ENCODE measurements around the gene MPZL1. TPM values are rescaled to one million over a fixed set of nuclear protein-coding genes. Genes with fewer than 3 reads are reported as not detected.

MPZL1 gene
- total RNA-seq, 4 donors from 2014 or later = 37.1 to 52.3 (median 39.9) TPM

GRCh38 chr1:167749741-167750140, 28.0 kb downstream of the MPZL1 start:
- Histone ChIP-seq H3K4me3 (no peak overlapping the region), H3K27me3 (no peaks in the 10 kb centered on the region), H3K4me1 (peaks cover 55% of the 10 kb centered on the region), H3K9me3 (no peaks in the 10 kb centered on the region), H3K36me3 (no peaks in the 10 kb centered on the region), H3K27ac (no peak overlapping the region)
- 84% methylated on average over 2 of the region's 2 CpGs for WGBS
- TF ChIP-seq POLR2AphosphoS5 (IDR thresholded peaks at IDR 0.05) = no peak
- no peak for TF ChIP-seq POLR2A (IDR thresholded peaks at IDR 0.05)
- TF ChIP-seq, protein P1, sequence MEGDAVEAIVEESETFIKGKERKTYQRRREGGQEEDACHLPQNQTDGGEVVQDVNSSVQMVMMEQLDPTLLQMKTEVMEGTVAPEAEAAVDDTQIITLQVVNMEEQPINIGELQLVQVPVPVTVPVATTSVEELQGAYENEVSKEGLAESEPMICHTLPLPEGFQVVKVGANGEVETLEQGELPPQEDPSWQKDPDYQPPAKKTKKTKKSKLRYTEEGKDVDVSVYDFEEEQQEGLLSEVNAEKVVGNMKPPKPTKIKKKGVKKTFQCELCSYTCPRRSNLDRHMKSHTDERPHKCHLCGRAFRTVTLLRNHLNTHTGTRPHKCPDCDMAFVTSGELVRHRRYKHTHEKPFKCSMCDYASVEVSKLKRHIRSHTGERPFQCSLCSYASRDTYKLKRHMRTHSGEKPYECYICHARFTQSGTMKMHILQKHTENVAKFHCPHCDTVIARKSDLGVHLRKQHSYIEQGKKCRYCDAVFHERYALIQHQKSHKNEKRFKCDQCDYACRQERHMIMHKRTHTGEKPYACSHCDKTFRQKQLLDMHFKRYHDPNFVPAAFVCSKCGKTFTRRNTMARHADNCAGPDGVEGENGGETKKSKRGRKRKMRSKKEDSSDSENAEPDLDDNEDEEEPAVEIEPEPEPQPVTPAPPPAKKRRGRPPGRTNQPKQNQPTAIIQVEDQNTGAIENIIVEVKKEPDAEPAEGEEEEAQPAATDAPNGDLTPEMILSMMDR (IDR thresholded peaks at IDR 0.05) = no peak
- no peak for TF ChIP-seq EP300 (IDR thresholded peaks at IDR 0.05)
- DNase-seq (ENCODE audit: low spot score in 2 of 2) = no peak

DNA sequence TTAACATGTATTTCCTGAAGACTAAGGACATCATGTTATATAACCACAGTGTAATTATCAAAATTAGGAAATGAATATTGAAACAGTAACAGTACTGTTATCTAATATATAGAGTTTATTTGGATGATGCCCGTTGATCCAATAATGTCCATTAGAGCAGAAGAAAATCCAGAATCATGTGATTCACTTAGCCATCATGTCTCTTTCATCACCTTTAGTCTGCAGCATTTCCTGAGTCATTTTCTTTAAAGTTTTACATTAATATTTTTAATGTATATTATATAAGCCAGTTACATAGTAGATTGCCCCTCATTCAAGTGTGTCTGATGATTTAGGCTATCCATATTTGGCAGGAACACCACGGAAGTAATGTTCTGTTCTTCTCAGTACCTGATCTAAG, 28.9 kb downstream of the MPZL1 start:
- Histone ChIP-seq H3K4me1 (peaks cover 57% of the 10 kb centered on the region), H3K4me3 (no peak overlapping the region), H3K9me3 (no peaks in the 10 kb centered on the region), H3K27ac (no peak overlapping the region), H3K36me3 (no peaks in the 10 kb centered on the region), H3K27me3 (no peaks in the 10 kb centered on the region)
- no peak for DNase-seq (ENCODE audit: low spot score in 2 of 2)
- TF ChIP-seq EP300 (IDR thresholded peaks at IDR 0.05) = no peak
- TF ChIP-seq POLR2A (IDR thresholded peaks at IDR 0.05) = no peak
- TF ChIP-seq POLR2AphosphoS5 (IDR thresholded peaks at IDR 0.05) = no peak
- TF ChIP-seq, protein P1 (IDR thresholded peaks at IDR 0.05) = no peak
- WGBS = 95% methylated on average over 2 of the region's 2 CpGs

DNA sequence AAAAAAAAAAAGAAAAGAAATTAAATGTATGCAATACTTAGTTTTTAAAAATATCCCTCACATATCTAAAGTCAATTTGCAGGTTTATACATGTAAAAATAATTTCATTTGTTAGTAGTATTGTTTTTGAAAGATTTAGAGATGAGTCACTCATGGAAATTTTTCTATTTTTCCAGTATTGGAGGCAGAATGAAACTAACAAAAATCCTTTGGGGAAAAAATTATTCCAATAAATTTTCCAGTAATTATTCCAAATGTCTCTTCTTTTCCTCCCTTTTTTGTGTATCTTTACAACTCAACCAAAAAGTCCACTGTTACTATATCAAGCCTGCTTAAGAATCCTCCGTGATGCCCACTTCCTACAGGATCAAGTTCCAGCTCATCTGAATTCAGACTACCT, 29.9 kb downstream of the MPZL1 start:
- 62% methylated on average over 1 of the region's 1 CpG for WGBS
- H3K4me1 ChIP-seq = peaks cover 56% of the 10 kb centered on the region
- no peak for DNase-seq (ENCODE audit: low spot score in 2 of 2)
- TF ChIP-seq POLR2A (IDR thresholded peaks at IDR 0.05) = no peak
- no peaks in the 10 kb centered on the region for H3K27me3 ChIP-seq
- H3K27ac ChIP-seq = peak overlapping the region; percentile 21
- no peak overlapping the region for H3K4me3 ChIP-seq
- no peaks in the 10 kb centered on the region for H3K9me3 ChIP-seq
- H3K36me3 ChIP-seq = no peaks in the 10 kb centered on the region

GRCh38 chr1:167752219-167752985, 30.6 kb downstream of the MPZL1 start:
- H3K27ac ChIP-seq = peak overlapping the region; percentile 58
- H3K4me1 ChIP-seq = peaks cover 58% of the 10 kb centered on the region
- no peak overlapping the region for H3K4me3 ChIP-seq
- H3K9me3 ChIP-seq = no peaks in the 10 kb centered on the region
- no peaks in the 10 kb centered on the region for H3K27me3 ChIP-seq
- TF ChIP-seq, protein P1 (IDR thresholded peaks at IDR 0.05) = no peak
- TF ChIP-seq POLR2AphosphoS5 (IDR thresholded peaks at IDR 0.05) = no peak
- TF ChIP-seq POLR2A (IDR thresholded peaks at IDR 0.05) = no peak
- DNase-seq (ENCODE audit: low spot score in 2 of 2) = no peak
- no peaks in the 10 kb centered on the region for H3K36me3 ChIP-seq

- peaks cover 50% of the 10 kb centered on the region for H3K4me1 ChIP-seq
- H3K4me3 ChIP-seq = no peak overlapping the region
- no peaks in the 10 kb centered on the region for H3K36me3 ChIP-seq
- TF ChIP-seq EP300 (IDR thresholded peaks at IDR 0.05) (no peak), POLR2AphosphoS5 (IDR thresholded peaks at IDR 0.05) (no peak)
- TF ChIP-seq, protein P1 (IDR thresholded peaks at IDR 0.05) = no peak
- H3K27me3 ChIP-seq = no peaks in the 10 kb centered on the region
- H3K27ac ChIP-seq = no peak overlapping the region
- 76% methylated on average over 3 of the region's 3 CpGs for WGBS
- DNase-seq (ENCODE audit: low spot score in 2 of 2) = no peak
- no peaks in the 10 kb centered on the region for H3K9me3 ChIP-seq
These were observed 33.9 kb downstream of the MPZL1 start for GRCh38 chr1:167755654-167756053.
